22Rv1 (cell line): ENCODE data around the gene PRDM16.

Experiments
- H3K27ac ChIP-seq: fragments of 450-650 bp; 2 replicates; pipeline ENCODE4 v1.5.1; 2017
- ZFX ChIP-seq: fragments of 450-650 bp; IDR thresholded peaks from 2 replicates; pipeline ENCODE4 v1.6.1; 2017; ENCODE audit warnings: antibody characterized with exemption, borderline replicate concordance
- TF ChIP-seq, protein P1 (sequence below): fragments of 450-650 bp; IDR thresholded peaks from 2 replicates; pipeline ENCODE4 v1.5.1; 2017; ENCODE audit warnings: mild to moderate bottlenecking

PRDM16 gene

DNA sequence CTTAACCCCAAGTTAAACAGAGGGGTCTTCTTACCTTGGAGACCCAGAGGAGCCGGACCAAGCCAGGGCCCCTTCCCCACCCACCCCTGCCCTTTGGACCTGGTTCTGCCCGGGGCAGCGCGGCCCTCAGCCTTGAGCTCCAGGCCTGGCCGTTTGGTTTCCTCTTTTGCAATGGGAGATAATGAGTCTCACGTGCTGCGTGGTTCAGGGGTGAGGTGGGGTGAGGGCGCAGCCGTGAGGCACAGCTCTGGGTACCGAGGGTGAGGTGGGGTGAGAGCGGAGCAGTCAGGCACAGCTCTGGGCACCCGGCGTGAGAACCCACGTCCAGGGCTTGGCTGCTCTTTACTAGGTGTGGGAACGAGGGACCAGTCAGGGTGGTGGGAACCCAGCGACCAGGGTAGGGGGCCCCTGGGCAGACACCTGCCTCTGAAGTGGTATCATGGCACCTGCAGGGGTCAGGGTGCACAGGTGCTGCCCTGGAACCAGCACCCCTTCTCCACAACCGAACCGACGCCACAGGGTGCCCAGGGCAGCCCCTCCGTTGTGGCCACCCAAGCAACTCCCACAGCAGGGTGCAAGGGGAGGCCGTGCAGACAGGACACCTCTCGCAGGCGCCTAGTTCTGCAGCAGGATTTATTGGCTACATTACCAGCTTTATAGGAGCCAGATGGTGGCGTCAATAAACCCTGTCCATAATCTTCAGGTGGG, 182.2 kb downstream of the PRDM16 start:
- TF ChIP-seq ZFX = no peak
- TF ChIP-seq, protein P1, sequence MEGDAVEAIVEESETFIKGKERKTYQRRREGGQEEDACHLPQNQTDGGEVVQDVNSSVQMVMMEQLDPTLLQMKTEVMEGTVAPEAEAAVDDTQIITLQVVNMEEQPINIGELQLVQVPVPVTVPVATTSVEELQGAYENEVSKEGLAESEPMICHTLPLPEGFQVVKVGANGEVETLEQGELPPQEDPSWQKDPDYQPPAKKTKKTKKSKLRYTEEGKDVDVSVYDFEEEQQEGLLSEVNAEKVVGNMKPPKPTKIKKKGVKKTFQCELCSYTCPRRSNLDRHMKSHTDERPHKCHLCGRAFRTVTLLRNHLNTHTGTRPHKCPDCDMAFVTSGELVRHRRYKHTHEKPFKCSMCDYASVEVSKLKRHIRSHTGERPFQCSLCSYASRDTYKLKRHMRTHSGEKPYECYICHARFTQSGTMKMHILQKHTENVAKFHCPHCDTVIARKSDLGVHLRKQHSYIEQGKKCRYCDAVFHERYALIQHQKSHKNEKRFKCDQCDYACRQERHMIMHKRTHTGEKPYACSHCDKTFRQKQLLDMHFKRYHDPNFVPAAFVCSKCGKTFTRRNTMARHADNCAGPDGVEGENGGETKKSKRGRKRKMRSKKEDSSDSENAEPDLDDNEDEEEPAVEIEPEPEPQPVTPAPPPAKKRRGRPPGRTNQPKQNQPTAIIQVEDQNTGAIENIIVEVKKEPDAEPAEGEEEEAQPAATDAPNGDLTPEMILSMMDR = no peak
- no peak overlapping the region for H3K27ac ChIP-seq

DNA sequence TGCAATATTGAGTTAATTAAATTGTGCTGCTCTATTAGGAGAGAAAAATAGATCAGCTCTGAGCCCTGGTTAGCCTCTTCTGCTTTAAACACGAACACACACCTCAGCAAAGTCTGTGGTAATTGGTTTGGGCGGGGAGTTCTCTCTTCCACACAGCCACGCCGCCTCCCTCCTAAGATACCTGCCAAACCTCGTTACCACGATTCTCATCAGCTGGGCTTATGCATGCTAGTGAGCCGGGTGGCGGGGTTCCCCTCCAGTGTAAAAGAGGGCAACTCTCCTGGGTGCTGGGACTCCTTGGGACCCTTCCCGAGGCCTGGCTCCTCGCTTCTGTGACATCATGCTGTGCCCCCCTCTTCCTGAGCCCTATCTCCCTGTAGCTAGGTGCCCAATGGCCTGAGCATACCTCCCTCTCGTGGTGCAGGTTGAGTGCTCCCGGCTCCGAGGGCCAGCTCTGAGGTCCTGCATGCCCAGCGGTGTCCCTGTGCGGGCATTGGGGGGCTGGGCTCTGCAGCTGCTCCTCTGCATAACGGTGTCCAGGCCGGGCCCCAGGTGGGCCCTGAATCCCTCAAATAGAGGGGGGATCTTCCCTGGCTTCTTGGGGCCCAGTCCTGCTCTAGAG, 182.9 kb downstream of the PRDM16 start:
- no peak overlapping the region for H3K27ac ChIP-seq
- TF ChIP-seq, protein P1 = no peak
- no peak for TF ChIP-seq ZFX

DNA sequence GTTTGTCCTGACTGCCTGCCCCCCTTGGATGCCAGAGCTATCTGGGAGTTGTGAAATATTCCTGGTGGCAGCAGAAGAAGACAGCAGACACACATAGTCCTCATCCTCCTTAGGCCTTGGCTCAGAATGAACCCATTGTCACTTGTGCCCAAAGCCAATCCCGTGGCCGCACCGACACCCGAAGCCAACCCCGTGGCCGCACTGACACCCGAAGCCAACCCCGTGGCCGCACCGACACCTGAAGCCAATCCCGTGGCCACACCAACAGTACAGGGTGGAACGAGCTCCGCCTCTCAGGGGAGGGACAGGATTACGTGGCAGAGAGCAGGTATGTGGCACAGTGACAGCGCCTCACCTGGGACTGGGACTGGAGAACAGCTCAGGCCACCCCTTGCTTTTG, 186.7 kb downstream of the PRDM16 start:
- TF ChIP-seq, protein P1 = no peak
- TF ChIP-seq ZFX = no peak
- H3K27ac ChIP-seq = no peak overlapping the region

DNA sequence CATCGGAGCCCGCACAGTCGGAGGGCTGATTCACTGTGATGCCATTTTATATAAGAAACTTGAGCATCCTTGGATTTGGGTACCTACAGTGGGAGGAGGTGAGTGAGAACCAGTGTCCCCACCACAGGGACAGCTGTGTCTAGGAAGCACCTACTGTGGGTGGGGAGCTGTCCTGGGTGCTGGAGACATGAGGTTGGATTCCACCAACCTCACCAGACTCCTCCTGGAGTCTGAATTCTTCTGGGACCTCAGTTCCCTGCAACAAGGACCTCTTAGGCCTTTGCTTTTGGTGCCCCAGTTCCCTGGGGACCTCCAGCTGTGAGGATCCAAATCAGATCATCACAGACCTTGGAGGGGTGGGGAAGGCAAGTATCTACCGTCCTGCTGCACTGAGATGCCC, 188.8 kb downstream of the PRDM16 start:
- TF ChIP-seq ZFX = no peak
- TF ChIP-seq, protein P1 = no peak
- H3K27ac ChIP-seq = no peak overlapping the region

DNA sequence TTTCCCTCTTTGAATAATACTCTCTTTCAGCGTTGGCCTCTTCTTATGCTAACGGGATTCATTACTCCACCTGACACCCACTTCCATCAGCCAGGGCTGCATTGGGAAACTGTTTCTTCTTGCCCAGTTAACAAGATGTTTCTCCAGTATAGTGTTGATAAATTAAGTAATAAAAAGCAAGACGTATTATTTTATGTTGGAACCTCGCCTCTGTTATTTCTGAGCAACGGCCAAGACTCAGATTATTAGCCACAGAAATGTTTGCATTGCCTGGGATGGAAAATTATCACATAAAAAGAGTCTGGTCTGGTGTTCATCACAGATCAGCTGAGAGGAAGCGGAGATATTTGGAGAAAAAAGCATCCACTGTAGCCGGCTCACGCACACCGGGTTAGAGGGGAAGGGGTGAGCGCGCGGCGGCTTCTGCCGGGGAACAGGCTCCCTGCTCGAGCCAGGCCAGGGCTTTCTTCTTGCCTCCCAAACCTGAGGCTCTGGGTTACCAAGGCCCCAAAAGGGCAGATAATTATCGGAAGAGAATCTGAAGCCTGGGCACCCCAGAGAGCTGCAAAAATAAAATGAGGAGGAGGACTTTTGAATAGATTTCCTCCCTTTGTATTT, 189.5 kb downstream of the PRDM16 start:
- no peak overlapping the region for H3K27ac ChIP-seq
- TF ChIP-seq, protein P1 = no peak
- TF ChIP-seq ZFX = no peak

DNA sequence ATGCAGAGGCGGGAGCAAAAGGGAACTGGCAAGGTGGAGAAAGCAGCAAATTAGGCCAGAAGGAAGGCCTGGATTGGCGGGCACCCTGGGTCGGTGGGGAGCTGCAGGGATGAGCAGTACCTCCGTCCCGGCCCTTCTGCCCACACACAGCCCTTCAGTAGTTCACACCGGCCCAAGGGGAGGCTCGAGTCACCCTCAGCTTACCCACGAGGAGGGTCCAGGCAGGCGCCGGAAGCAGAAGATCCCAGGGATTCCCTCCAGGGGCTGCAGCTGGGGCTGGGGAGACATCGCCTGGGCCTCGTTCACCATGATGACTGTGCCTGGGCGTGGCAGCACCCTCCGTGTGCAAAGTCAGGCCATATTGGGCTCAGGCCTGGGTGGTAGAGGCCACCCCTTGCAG, 190.0 kb downstream of the PRDM16 start:
- TF ChIP-seq ZFX = no peak
- TF ChIP-seq, protein P1 = no peak
- no peak overlapping the region for H3K27ac ChIP-seq
